KBM-7 (cell line): ENCODE results near the gene UBL7.
A peak's percentile ranks its signal among the peaks of the same experiment; 100 is the strongest.

Source experiments
- DNase-seq: peaks from one replicate; pipeline ENCODE4 v3.0.0-alpha.2; 2015
- in situ Hi-C: fragments of 300-500 bp; cut with MboI; formaldehyde crosslinking; loops from 2 replicates; pipeline ENCODE4 v1.14.3; 2020; ENCODE audit warnings: low sequenced_read_pairs, low pct_unique_long_range_greater_than_20kb, mixed read lengths

UBL7 gene

GRCh38 chr15:74399511-74400312 is 61.2 kb downstream of the UBL7 start:
- peak; percentile 82 for DNase-seq
- in situ Hi-C loops = no loop called here

GRCh38 chr15:74399100-74399499 is 61.9 kb downstream of the UBL7 start:
- DNase-seq = peak; percentile 65
- in situ Hi-C loops = no loop called here

- no peak for DNase-seq
- in situ Hi-C loops = no loop called here
Observed at GRCh38 chr15:74398183-74398582, 62.8 kb downstream of the UBL7 start.

GRCh38 chr15:74397239-74398068 is 63.5 kb downstream of the UBL7 start:
- no peak for DNase-seq
- in situ Hi-C loops = no loop called here

GRCh38 chr15:74396445-74397238 is 64.3 kb downstream of the UBL7 start:
- peak; percentile 80 for DNase-seq
- in situ Hi-C loops = no loop called here

- no peak for DNase-seq
- in situ Hi-C loops = no loop called here
Observed at GRCh38 chr15:74396146-74396438, 64.9 kb downstream of the UBL7 start.
